Skin of body (tissue), 2 donors: ENCODE measurements around the gene PRSS1. TPM values are rescaled to one million over a fixed set of nuclear protein-coding genes. Genes with fewer than 3 reads are reported as not detected.
"Not testable (repeated sequence)": the region's sequence is repeated elsewhere in the genome, so short reads cannot be mapped to it uniquely, and the experiment has no call there.

Source experiments
- DNase-seq: peaks from one replicate; lab custom pipeline; 2025; lab: John Stamatoyannopoulos, UW
- total RNA-seq: library from RNA; depleted of rRNA; stranded (reverse); fragments of >200 nt; gene quantifications from one replicate; pipeline ENCODE4 v1.2.3, GENCODE V29; 2014

PRSS1 gene
- total RNA-seq, 1 donor from 2014 or later, result not detected

- DNase-seq, result no peak
Measured at GRCh38 chr7:142773230-142773629, 24.0 kb downstream of the PRSS1 start.

- no peak for DNase-seq
Measured at GRCh38 chr7:142773937-142774744, 24.9 kb downstream of the PRSS1 start.

- no peak for DNase-seq
Measured at GRCh38 chr7:142774826-142775225, 25.6 kb downstream of the PRSS1 start.

- DNase-seq, result not testable (repeated sequence)
Measured at GRCh38 chr7:142775351-142776115, 26.3 kb downstream of the PRSS1 start.

GRCh38 chr7:142776206-142776844 lies 27.1 kb downstream of the PRSS1 start:
- DNase-seq, result no peak

GRCh38 chr7:142776845-142777225 lies 27.6 kb downstream of the PRSS1 start:
- DNase-seq, result not testable (repeated sequence)

- DNase-seq, result no peak
Measured at GRCh38 chr7:142777318-142777717, 28.0 kb downstream of the PRSS1 start.

GRCh38 chr7:142782922-142783900 lies 33.9 kb downstream of the PRSS1 start:
- DNase-seq, result peak; percentile 84

- no peak for DNase-seq
Measured at GRCh38 chr7:142784096-142784495, 34.8 kb downstream of the PRSS1 start.

GRCh38 chr7:142784716-142785115 lies 35.4 kb downstream of the PRSS1 start:
- no peak for DNase-seq

- DNase-seq, result no peak
Measured at GRCh38 chr7:142785841-142786250, 36.6 kb downstream of the PRSS1 start.

GRCh38 chr7:142787034-142787768 lies 37.9 kb downstream of the PRSS1 start:
- DNase-seq, result no peak

- no peak for DNase-seq
Measured at GRCh38 chr7:142787783-142788182, 38.5 kb downstream of the PRSS1 start.

GRCh38 chr7:142788303-142789289 lies 39.3 kb downstream of the PRSS1 start:
- DNase-seq, result no peak

GRCh38 chr7:142789441-142789840 lies 40.2 kb downstream of the PRSS1 start:
- DNase-seq, result no peak

GRCh38 chr7:142790056-142790455 lies 40.8 kb downstream of the PRSS1 start:
- DNase-seq, result no peak

GRCh38 chr7:142790555-142790954 lies 41.3 kb downstream of the PRSS1 start:
- DNase-seq, result no peak

- DNase-seq, result no peak
Measured at GRCh38 chr7:142791502-142791901, 42.2 kb downstream of the PRSS1 start.

GRCh38 chr7:142792129-142792528 lies 42.9 kb downstream of the PRSS1 start:
- DNase-seq, result no peak
